Activated B cell treated with CpG ODN at 0.5 μM for 24 hours (primary cell): ENCODE data around the gene ASAP2. TPM values are rescaled to one million over a fixed set of nuclear protein-coding genes. Genes with fewer than 3 reads are reported as not detected.
"Not testable (repeated sequence)": the region's sequence is repeated elsewhere in the genome, so short reads cannot be mapped to it uniquely, and the experiment has no call there.

Experiments used
- ATAC-seq: fragments of 200-7000 bp; cut with Tn5 transposase; one replicate; pipeline ENCODE4 v1.10.0; 2021; ENCODE audit warnings: low read depth, mild to moderate bottlenecking, moderate library complexity
- CTCF ChIA-PET: fragments of 350-600 bp; sonication (Branson Sonifier 250); formaldehyde crosslinking; loops from one replicate; lab custom pipeline; 2021; ENCODE audit warnings: antibody characterized with exemption; lab: Charles Lee
- POLR2A ChIA-PET: fragments of 350-600 bp; sonication (Branson Sonifier 250); formaldehyde crosslinking; loops from one replicate; lab custom pipeline; 2021; ENCODE audit warnings: antibody characterized with exemption; lab: Charles Lee
- DNase-seq: peaks from one replicate; pipeline ENCODE4 v3.0.0; 2022
- H3K27ac Mint-ChIP-seq: one replicate; pipeline ENCODE4 v1.8.0; 2020; ENCODE audit warnings: mixed read lengths
- H3K27me3 Mint-ChIP-seq: one replicate; pipeline ENCODE4 v1.8.0; 2021; ENCODE audit warnings: mixed read lengths
- H3K36me3 Mint-ChIP-seq: one replicate; pipeline ENCODE4 v1.8.0; 2021; ENCODE audit warnings: low read depth, mixed read lengths
- H3K4me1 Mint-ChIP-seq: one replicate; pipeline ENCODE4 v1.8.0; 2021; ENCODE audit warnings: mixed read lengths
- H3K4me3 Mint-ChIP-seq: one replicate; pipeline ENCODE4 v1.8.0; 2020; ENCODE audit warnings: mild to moderate bottlenecking, mixed read lengths
- H3K9me3 Mint-ChIP-seq: one replicate; pipeline ENCODE4 v1.8.0; 2020; ENCODE audit warnings: mixed read lengths
- CTCF ChIP-seq: fragments of 200-600 bp; IDR thresholded peaks from one replicate; pipeline ENCODE4 v1.8.0; 2022; ENCODE audit warnings: antibody characterized with exemption, mild to moderate bottlenecking
- intact Hi-C: fragments of 100-400 bp; cut with micrococcal nuclease; formaldehyde crosslinking; loops from one replicate; pipeline ENCODE4 v1.15.1; 2024
- total RNA-seq: library from RNA; stranded (reverse); gene quantifications from 2 replicates; pipeline ENCODE4 v1.2.3, GENCODE V29; 2022

ASAP2 gene
- total RNA-seq, 1 donor from 2014 or later, result not detected

- intact Hi-C loops, result no loop called here
- Mint-ChIP-seq H3K4me3 (no peak overlapping the region), H3K27ac (no peak overlapping the region), H3K9me3 (no peaks in the 10 kb centered on the region), H3K27me3 (peaks cover 28% of the 10 kb centered on the region), H3K4me1 (peaks cover 4% of the 10 kb centered on the region), H3K36me3 (no peaks in the 10 kb centered on the region)
- ATAC-seq (no peak), DNase-seq (no peak)
- CTCF ChIA-PET, result no interaction called here
- no peak for TF ChIP-seq CTCF
- POLR2A ChIA-PET, result no interaction called here
Measured at GRCh38 chr2:9212010-9212635, 5.5 kb downstream of the ASAP2 start.

GRCh38 chr2:9212661-9213411 lies 6.2 kb downstream of the ASAP2 start:
- no peak for ATAC-seq
- CTCF ChIA-PET, result no interaction called here

GRCh38 chr2:9213477-9214051 lies 7.0 kb downstream of the ASAP2 start:
- ChIA-PET POLR2A (no interaction called here), CTCF (no interaction called here)
- H3K36me3 Mint-ChIP-seq, result no peaks in the 10 kb centered on the region
- no peak overlapping the region for H3K27ac Mint-ChIP-seq
- no peaks in the 10 kb centered on the region for H3K9me3 Mint-ChIP-seq
- DNase-seq (no peak), ATAC-seq (no peak)
- H3K27me3 Mint-ChIP-seq, result peaks cover 25% of the 10 kb centered on the region
- H3K4me1 Mint-ChIP-seq, result no peaks in the 10 kb centered on the region
- intact Hi-C loops, result no loop called here
- TF ChIP-seq CTCF, result no peak
- no peak overlapping the region for H3K4me3 Mint-ChIP-seq

More at GRCh38 chr2:9212661-9213411, 6.2 kb downstream of the ASAP2 start:
- intact Hi-C loops, result no loop called here
- no peaks in the 10 kb centered on the region for H3K36me3 Mint-ChIP-seq
- peaks cover 2% of the 10 kb centered on the region for H3K4me1 Mint-ChIP-seq
- no peak for TF ChIP-seq CTCF
- peaks cover 27% of the 10 kb centered on the region for H3K27me3 Mint-ChIP-seq
- H3K9me3 Mint-ChIP-seq, result no peaks in the 10 kb centered on the region
- H3K4me3 Mint-ChIP-seq, result no peak overlapping the region
- H3K27ac Mint-ChIP-seq, result no peak overlapping the region
- POLR2A ChIA-PET, result no interaction called here
- no peak for DNase-seq

GRCh38 chr2:9214873-9215272 lies 8.3 kb downstream of the ASAP2 start:
- DNase-seq (no peak), ATAC-seq (no peak)
- H3K27me3 Mint-ChIP-seq, result peaks cover 17% of the 10 kb centered on the region
- no peaks in the 10 kb centered on the region for H3K9me3 Mint-ChIP-seq
- no peak overlapping the region for H3K27ac Mint-ChIP-seq
- no peaks in the 10 kb centered on the region for H3K4me1 Mint-ChIP-seq
- H3K36me3 Mint-ChIP-seq, result no peaks in the 10 kb centered on the region
- POLR2A ChIA-PET, result no interaction called here
- CTCF ChIA-PET, result no interaction called here
- intact Hi-C loops, result no loop called here
- TF ChIP-seq CTCF, result no peak
- no peak overlapping the region for H3K4me3 Mint-ChIP-seq

GRCh38 chr2:9215680-9216079 lies 9.1 kb downstream of the ASAP2 start:
- POLR2A ChIA-PET, result no interaction called here
- ATAC-seq (no peak), DNase-seq (no peak)
- Mint-ChIP-seq H3K36me3 (no peaks in the 10 kb centered on the region), H3K27ac (no peak overlapping the region), H3K27me3 (peaks cover 13% of the 10 kb centered on the region), H3K4me3 (no peak overlapping the region), H3K9me3 (no peaks in the 10 kb centered on the region), H3K4me1 (no peaks in the 10 kb centered on the region)
- intact Hi-C loops, result no loop called here
- CTCF ChIA-PET, result no interaction called here
- no peak for TF ChIP-seq CTCF

- intact Hi-C loops, H3K4me1 Mint-ChIP-seq, H3K27ac Mint-ChIP-seq, H3K36me3 Mint-ChIP-seq, H3K4me3 Mint-ChIP-seq, H3K9me3 Mint-ChIP-seq, POLR2A ChIA-PET, CTCF ChIA-PET, DNase-seq, ATAC-seq: not testable (repeated sequence)
- H3K27me3 Mint-ChIP-seq, result peaks cover 15% of the 10 kb centered on the region
Measured at GRCh38 chr2:9216143-9216542, 9.5 kb downstream of the ASAP2 start.
